GM12891 (cell line): ENCODE measurements around the gene STX7.

ENCODE experiments used
- POLR2A ChIP-seq: IDR thresholded peaks from 2 replicates; pipeline ENCODE4 v1.6.1; 2011; ENCODE audit warnings: low read depth, low read length, control low read depth
- POLR2AphosphoS5 ChIP-seq: IDR thresholded peaks from 2 replicates; pipeline ENCODE4 v1.6.1; 2011; ENCODE audit warnings: low read depth, low read length, control low read depth
- SPI1 ChIP-seq: IDR thresholded peaks from 2 replicates; pipeline ENCODE4 v1.6.1; 2011; ENCODE audit warnings: low read depth, low read length, control low read depth
- TAF1 ChIP-seq: IDR thresholded peaks from 2 replicates; pipeline ENCODE4 v1.6.1; 2011; ENCODE audit warnings: low read depth, low read length, control low read depth

DNA sequence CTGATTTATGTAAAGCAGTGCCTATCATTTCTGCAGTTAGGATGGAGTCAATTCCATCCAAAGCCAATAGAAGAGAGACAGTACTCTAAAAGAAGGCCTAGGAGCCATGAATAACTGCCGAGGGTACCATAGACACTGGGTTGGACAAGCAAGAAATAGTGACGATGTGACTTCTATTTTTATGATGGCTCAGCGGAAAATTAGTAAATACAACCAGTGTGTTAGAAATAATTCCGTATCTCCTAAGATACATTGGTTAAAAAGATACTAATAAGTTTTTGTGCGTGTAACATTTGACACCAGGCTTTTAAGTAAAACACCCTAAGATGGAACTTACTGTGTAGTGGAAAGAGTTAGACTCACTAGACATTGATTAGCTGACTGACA is 66.1 kb downstream of the STX7 start:
- TF ChIP-seq POLR2A (no peak), POLR2AphosphoS5 (no peak), TAF1 (no peak), SPI1 (no peak)
